ENCODE measurements around the gene PIP4K2A.
"Not testable (repeated sequence)": the region's sequence is repeated elsewhere in the genome, so short reads cannot be mapped to it uniquely, and the experiment has no call there.

Gene PIP4K2A

GRCh38 chr10:22718659-22719058 is 4.3 kb upstream of the PIP4K2A start:
- DNase-seq = not testable (repeated sequence)

DNA sequence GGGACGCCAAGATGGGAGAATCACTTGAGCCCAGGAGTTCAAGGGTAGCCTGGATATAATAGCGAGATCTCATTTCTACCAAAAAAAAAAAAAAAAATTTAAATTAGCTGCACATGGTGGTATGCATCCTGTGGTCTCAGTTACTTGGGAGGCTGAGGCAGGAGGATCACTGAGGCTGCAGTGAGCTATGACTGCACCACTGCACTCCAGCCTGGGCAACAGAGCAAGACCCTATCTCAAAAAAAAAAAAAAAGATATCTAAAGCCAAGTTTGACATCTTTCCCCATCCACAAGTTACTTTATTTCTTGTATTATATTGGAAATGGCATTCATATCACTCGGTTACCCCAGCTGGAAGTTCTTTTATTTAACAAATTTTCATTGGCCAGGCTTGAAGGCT is 3.4 kb upstream of the PIP4K2A start:
- DNase-seq = no peak

GRCh38 chr10:22716943-22717342 is 2.6 kb upstream of the PIP4K2A start:
- no peak for DNase-seq

- DNase-seq = no peak
These were observed 880 bp upstream of the PIP4K2A start for GRCh38 chr10:22715290-22715625.

DNA sequence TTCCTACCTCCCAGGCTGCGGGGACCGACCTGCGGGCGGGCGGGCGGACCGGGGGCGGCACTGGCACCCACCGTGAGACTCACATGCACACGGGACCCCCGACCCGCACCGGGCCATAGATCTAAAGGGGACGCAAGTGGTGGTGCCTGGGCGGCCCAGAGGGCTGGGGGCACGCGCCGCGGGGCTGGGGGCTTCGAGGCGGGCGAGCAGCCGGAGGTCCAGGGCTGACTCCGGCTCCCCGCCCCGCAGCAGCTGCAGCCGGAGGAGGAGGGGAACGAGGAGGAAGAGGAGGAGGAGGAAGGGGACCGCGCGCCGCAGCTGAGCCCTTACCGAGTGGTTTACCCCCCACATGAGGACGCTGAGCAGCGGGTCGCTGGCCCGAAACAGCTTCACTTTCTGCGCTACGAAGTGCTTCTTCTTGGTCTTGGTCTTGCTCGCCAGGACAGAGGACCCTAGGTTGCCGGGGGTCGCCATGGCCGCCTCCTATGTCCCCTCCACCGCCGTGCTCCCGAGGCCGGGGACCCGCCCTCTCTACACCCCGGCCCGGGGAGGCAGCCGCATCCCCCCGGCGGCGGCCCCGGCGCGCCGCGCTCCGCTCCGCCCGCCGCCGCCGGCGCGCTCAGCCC is 412 bp downstream of the PIP4K2A start:
- no peak for DNase-seq

DNA sequence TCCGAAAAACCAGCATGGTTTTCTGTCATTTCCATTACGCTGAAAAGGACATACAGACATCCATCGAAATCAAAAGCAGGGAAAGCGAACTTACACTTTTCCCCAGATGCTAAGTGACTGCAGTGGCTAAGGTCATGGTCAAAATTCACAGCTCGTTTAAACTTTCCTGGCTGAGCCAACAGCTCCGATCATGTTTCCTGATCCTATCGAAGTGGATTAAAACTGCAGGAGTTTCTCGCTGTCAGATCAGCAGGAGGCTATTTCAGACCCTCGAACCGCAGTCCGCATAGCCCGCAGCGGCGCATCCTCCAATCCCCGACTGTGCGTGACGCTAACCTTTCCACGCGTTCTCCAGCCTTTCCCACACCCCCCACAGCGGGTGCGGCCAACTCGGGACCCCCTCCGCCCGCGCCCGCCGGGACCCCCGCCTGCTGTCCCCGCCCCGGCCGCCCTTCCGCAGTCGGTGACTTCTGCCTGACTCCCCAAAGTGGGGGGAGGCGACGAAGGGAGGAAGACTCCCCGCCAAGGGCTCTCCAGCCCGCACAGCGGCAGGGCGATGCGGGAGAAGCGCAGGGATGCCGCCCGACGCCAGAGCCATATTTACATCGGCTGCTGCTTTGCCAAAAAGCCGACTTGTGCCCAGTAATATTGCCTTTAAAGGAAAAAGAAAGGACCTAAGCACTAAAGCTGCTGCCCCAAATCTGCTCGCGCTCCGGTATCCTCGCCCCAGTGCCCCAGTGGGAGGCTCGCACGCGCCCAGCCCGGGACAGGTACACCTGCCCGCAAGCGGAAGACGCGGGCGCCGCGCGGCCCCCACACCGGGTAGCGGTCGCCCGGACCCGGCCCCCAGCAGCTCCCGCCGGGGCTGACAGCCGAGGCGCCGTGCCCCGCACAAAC is 1.2 kb downstream of the PIP4K2A start:
- no peak for DNase-seq

- no peak for DNase-seq
These were observed 2.0 kb downstream of the PIP4K2A start for GRCh38 chr10:22712211-22712955.

DNA sequence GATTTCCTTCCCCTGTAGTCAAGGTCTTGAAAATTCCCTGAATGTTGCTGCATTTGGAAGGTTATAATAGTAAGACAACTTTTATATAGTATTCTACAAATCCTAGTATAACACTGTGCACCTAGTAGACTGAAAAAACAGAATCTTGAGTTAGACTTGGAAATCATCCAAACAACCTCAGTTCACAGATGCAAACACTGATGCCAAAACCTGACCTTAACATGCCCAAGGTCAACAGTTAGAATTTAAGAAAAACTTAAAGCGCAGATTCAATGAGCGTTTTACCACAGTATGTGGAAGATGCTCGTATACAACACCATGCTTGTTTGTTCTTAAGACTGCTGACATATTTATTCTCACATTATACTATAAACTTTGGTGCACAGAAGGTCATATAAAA is 3.0 kb downstream of the PIP4K2A start:
- DNase-seq = peak; percentile 16

DNA sequence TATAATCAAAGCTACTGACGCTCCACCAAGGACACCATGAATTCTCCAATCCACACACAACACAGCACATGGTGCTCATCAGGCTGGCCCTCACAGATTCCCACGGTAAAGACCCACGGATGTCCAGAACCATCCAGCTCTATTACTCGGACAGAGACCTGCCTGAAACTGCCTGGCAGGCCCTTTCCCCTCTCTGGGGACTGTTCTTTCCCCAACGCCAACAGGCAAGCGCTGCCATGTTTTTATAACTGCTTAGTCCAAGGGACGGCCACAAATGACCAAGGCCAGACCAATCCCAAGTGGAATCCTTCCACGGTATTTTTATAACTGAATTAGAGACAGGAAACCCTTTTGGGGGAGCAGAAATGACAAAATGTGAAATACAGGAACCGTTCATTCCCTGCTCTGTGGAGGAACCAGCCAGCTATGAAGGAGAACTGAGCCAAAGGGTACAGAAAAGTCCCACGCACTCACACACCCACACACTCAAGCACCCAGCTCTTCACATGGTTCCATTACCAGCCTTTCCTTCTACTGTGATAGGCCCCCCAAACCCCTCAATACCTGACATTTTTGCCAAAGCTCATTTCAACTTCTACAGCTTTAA is 4.1 kb downstream of the PIP4K2A start:
- DNase-seq = no peak

- no peak for DNase-seq
These were observed 5.6 kb downstream of the PIP4K2A start for GRCh38 chr10:22708772-22709171.

GRCh38 chr10:22705527-22705926 is 8.9 kb downstream of the PIP4K2A start:
- no peak for DNase-seq

DNA sequence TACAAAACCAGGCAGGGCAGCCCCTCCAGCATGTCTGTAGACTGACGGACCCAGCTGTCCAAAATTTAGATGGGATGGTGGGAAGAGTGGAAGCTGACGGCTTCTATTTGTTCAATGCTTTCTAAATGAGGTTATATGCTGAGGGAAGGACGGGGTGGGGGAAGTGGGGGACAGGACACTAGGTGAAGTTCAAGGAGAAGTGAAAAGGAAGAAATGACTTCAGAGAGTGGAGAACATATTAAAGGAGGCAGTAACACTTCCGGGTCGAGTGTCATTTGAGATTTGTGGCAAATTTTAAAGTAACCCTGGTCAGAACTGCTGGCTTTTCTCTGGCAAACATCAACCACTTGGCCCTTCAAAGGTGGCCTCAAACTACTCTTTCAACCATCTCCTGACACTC is 9.4 kb downstream of the PIP4K2A start:
- DNase-seq = no peak

- no peak for DNase-seq
These were observed 9.9 kb downstream of the PIP4K2A start for GRCh38 chr10:22704471-22704911.

DNA sequence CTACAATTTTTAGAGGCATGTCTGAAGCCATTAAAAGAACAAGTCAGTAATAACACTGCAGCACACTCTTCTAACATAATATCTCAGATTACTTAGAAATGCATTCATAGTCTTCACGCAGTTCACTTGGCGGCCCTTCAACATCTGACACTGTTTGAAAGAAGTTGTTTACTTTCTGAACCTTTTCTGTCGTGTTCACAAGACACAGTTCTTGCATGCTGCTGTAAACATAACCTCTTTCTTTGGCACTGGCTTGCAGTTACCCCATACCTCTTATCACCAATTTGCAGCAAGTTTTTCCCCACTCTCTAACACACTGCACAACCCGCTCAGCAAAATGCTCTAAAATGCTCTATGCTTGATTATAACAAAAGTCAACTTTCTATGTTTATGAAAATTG is 12.0 kb downstream of the PIP4K2A start:
- DNase-seq = no peak

DNA sequence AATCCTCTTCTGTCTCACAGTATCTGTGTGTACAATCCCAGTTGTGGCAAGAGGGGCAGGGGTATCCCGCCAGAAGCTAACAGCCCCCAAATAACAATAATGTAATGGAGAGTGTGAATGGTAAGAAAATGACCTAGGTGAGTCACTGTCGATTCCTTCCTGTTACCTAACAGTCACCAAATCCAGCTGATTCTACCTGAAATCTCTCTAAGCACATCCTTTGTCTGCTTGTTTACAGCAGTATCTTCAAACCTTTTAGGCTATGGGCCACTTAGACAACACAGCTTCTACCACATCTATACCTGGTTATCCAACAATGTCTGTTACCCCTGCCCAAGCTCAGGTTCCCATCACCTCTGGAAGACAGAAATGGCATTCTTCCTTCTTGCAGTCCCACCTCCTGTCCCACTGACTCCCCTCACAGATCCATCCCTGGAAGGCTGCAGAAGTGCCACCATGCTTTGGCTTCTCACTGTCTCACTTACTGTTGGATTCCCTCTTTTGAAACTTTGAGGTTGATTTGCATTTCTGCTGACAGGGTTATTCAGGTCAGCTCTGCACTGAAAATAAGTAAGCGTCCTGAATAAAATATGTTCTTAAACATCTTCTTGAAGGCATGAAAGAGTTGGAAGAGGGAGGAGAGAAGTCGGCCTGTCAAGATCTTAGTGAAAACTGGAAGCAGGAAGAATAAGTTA is 13.1 kb downstream of the PIP4K2A start:
- DNase-seq = no peak

DNA sequence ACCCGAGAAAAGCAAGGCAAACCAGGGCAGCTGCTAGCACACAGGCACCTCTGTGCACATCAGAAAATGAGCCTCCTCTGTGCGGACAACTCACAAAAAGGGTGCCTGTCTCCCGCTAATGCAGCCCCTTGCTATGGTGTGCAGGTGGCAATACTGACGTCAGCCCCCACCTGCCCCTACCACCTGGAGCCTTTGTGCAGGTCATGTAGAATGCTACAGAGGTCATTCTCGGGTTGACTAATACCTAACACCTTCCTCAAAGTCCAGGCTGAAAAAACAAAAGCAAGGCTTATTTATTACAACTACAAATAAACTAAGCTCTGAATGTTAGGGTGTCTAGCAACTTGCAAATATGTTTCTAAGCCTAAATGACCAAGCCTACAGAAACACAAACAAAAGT is 13.9 kb downstream of the PIP4K2A start:
- no peak for DNase-seq

GRCh38 chr10:22699976-22700375 is 14.4 kb downstream of the PIP4K2A start:
- DNase-seq = no peak

GRCh38 chr10:22698941-22699440 is 15.4 kb downstream of the PIP4K2A start:
- DNase-seq = no peak

- DNase-seq = no peak
These were observed 16.6 kb downstream of the PIP4K2A start for GRCh38 chr10:22697800-22698199.

DNA sequence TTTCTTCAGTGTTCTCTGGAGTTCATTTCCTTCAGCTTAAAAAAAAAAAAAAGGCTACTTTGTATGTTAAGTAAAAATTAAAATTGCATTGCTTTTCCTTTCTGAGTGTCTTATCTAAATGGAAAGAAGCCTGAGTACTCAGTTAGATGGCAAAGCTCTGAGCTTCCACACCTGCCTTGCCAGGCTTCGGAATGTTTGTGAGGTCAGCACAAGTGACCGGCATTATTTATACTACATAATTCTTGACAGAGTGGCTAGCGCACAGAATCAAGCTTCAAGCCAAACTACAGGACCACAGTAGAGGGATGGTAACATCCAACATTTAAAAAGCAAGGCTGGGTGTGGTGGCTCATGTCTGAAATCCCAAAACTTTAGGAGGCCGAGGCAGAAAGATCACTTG is 17.3 kb downstream of the PIP4K2A start:
- DNase-seq = no peak

GRCh38 chr10:22693860-22694259 is 20.5 kb downstream of the PIP4K2A start:
- DNase-seq = no peak

- DNase-seq = no peak
These were observed 21.0 kb downstream of the PIP4K2A start for GRCh38 chr10:22693371-22693784.

DNA sequence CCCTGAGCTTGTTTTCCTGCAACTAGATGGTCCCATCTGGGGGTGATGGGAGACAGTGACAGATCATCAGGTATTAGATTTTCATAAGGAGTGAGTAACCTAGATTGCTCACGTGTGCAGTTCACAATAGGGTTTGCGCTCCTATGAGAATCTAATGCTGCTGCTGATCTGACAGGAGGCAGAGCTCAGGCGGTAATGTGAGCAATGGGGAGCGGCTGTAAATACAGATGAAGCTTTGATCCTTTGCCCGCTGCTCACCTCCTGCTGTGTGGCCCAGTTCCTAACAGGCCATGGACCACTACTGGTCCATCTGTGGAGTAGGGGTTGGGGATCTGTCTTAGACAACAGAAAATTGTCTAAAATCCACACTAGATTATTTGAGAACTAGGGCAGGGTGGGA is 22.3 kb downstream of the PIP4K2A start:
- DNase-seq = not testable (repeated sequence)
